K562 (cell line): ENCODE data around the gene ACAA2. TPM values are rescaled to one million over a fixed set of nuclear protein-coding genes. Genes with fewer than 3 reads are reported as not detected.

Experiments
- ATAC-seq: fragments of 200-7000 bp; cut with Tn5 transposase; 3 replicates; pipeline ENCODE4 v1.9.1; 2020; ENCODE audit warnings: moderate library complexity
- BruUV-seq: library from RNA; stranded (reverse); fragments of 400-500 nt; replicated peaks from 2 replicates; lab custom pipeline; 2021; lab: Mats Ljungman, UMichigan
- CTCF ChIA-PET: fragments of 300-600 bp; formaldehyde crosslinking; extraction: SDS; loops from one replicate; lab custom pipeline; 2021; ENCODE audit warnings: low intra/inter-chr PET ratio; lab: Yijun Ruan, JAX
- POLR2A ChIA-PET: fragments of 300-600, 350-650 bp; sonication (Branson Sonifier 250); formaldehyde crosslinking; extraction: SDS; loops from one replicate; lab custom pipeline; 2021; ENCODE audit warnings: antibody characterized with exemption, inconsistent platforms; lab: Yijun Ruan, JAX
- DNase-seq, 4 experiments: peaks; one replicate each; pipeline versions ENCODE4 v3.0.0 to v3.0.0-alpha.2; 2011 to 2018; ENCODE audit warnings: low spot score in 3 of 4, mixed read lengths in 3 of 4; ENCODE audit errors: extremely low read depth in 1 of 4
- FAIRE-seq: peaks from 2 replicates; lab custom pipeline; 2011; peaks lifted over from hg19 to GRCh38; lab: Jason Lieb, UNC
- H2AFZ ChIP-seq: 2 replicates; pipeline ENCODE4 v1.6.0; 2011; ENCODE audit warnings: low read depth, low read length, control low read depth, inconsistent platforms
- H3K27ac ChIP-seq: fragments of 200-600 bp; 3 replicates; pipeline ENCODE4 v1.8.0; 2011; ENCODE audit warnings: low read depth, mild to moderate bottlenecking, control low read depth, inconsistent platforms, low read length, moderate library complexity, mixed read lengths; ENCODE audit errors: extremely low read depth
- H3K27me3 ChIP-seq, 2 experiments: fragments of 300-600 bp in 1 of 2; 2 replicates in 1 of 2; 3 replicates in 1 of 2; pipeline versions ENCODE4 v1.6.0 to v1.8.0; 2011; ENCODE audit warnings: inconsistent platforms in 2 of 2, low read length in 2 of 2, mild to moderate bottlenecking in 1 of 2, mixed read lengths in 1 of 2, moderate library complexity in 1 of 2; ENCODE audit not compliant: control insufficient read depth in 2 of 2, insufficient read depth in 2 of 2
- H3K36me3 ChIP-seq: fragments of 300-600 bp; 3 replicates; pipeline ENCODE4 v1.8.0; 2011; ENCODE audit warnings: mild to moderate bottlenecking, low read length, inconsistent platforms; ENCODE audit not compliant: control insufficient read depth, insufficient read depth
- H3K4me1 ChIP-seq, 2 experiments: fragments of 200-600 bp in 1 of 2; replicated peaks in 1 of 2; 2 replicates in 1 of 2; 3 replicates in 1 of 2; pipeline versions ENCODE4 v1.5.1 to v1.8.0; 2011; ENCODE audit warnings: inconsistent platforms in 2 of 2, low read length in 2 of 2, mild to moderate bottlenecking in 1 of 2, mixed read lengths in 1 of 2, moderate library complexity in 1 of 2; ENCODE audit not compliant: control insufficient read depth in 2 of 2, insufficient read depth in 2 of 2
- H3K4me2 ChIP-seq: 2 replicates; pipeline ENCODE4 v1.6.1; 2011; ENCODE audit warnings: low read length, control low read depth, inconsistent platforms, mixed read lengths; ENCODE audit not compliant: insufficient read depth
- H3K4me3 ChIP-seq: fragments of 200-600 bp; sonication (generic), shearing (Covaris generic); 2 replicates; pipeline ENCODE4 v1.5.1; 2016; ENCODE audit warnings: control low read depth, inconsistent platforms
- H3K79me2 ChIP-seq: fragments of 200-600 bp; 3 replicates; pipeline ENCODE4 v1.8.0; 2011; ENCODE audit warnings: low read length, inconsistent platforms; ENCODE audit not compliant: control insufficient read depth, insufficient read depth
- H3K9ac ChIP-seq, 2 experiments: 2 replicates each; pipeline versions ENCODE4 v1.6.0 to v1.6.1; 2011; ENCODE audit warnings: low read depth in 2 of 2, low read length in 2 of 2, control low read depth in 1 of 2, inconsistent platforms in 1 of 2, mild to moderate bottlenecking in 1 of 2, mixed read lengths in 1 of 2; ENCODE audit not compliant: insufficient read depth in 1 of 2
- H3K9me1 ChIP-seq: one replicate; pipeline ENCODE4 v1.6.0; 2011; ENCODE audit warnings: inconsistent platforms, mild to moderate bottlenecking, low read length, moderate library complexity; ENCODE audit not compliant: control insufficient read depth, insufficient read depth
- H3K9me3 ChIP-seq: replicated peaks from 2 replicates; pipeline ENCODE4 v1.5.1; 2011; ENCODE audit warnings: low read depth, low read length, inconsistent platforms; ENCODE audit not compliant: control insufficient read depth, insufficient read depth
- H4K20me1 ChIP-seq: replicated peaks from 2 replicates; pipeline ENCODE4 v1.6.1; 2011; ENCODE audit warnings: low read length, inconsistent platforms, mixed read lengths; ENCODE audit not compliant: control insufficient read depth, insufficient read depth
- BRF1 ChIP-seq: IDR thresholded peaks from 3 replicates; pipeline ENCODE4 v1.6.1; 2011; ENCODE audit warnings: borderline replicate concordance, mild to moderate bottlenecking; ENCODE audit not compliant: insufficient read length; ENCODE audit errors: extremely low read depth
- ILF3 ChIP-seq: fragments of 450-650 bp; IDR thresholded peaks from 2 replicates; pipeline ENCODE4 v1.6.1; 2018; ENCODE audit warnings: antibody characterized with exemption, mild to moderate bottlenecking, moderate library complexity, borderline replicate concordance
- LEF1 ChIP-seq: fragments of 450-650 bp; IDR thresholded peaks from 2 replicates; pipeline ENCODE4 v1.6.1; 2016; ENCODE audit warnings: mild to moderate bottlenecking
- RBFOX2 ChIP-seq: fragments of 200-400 bp; formaldehyde crosslinking; IDR thresholded peaks from 2 replicates; pipeline ENCODE4 v1.6.1; 2017; ENCODE audit warnings: low read depth, mild to moderate bottlenecking, low read length, moderate library complexity
- SRSF1 ChIP-seq: fragments of 200-400 bp; formaldehyde crosslinking; IDR thresholded peaks from 2 replicates; pipeline ENCODE4 v1.6.1; 2017; ENCODE audit warnings: mild to moderate bottlenecking, low read depth, low read length, moderate library complexity
- ZFP30 ChIP-seq: fragments of 250-450 bp; sonication (Bioruptor Pico); IDR thresholded peaks from 2 replicates; pipeline ENCODE4 v1.8.0; 2022; ENCODE audit warnings: moderate library complexity, mild to moderate bottlenecking, inconsistent platforms, borderline replicate concordance
- ZNF280A ChIP-seq: fragments of 450-650 bp; IDR thresholded peaks from 2 replicates; pipeline ENCODE4 v1.6.1; 2018; ENCODE audit warnings: mild to moderate bottlenecking, low read depth; ENCODE audit not compliant: partially characterized antibody
- ZNF318 ChIP-seq, 2 experiments: fragments of 450-650 bp; IDR thresholded peaks; 2 replicates each; pipeline ENCODE4 v1.6.1; 2016; ENCODE audit warnings: mild to moderate bottlenecking in 2 of 2, borderline replicate concordance in 1 of 2, low read depth in 1 of 2, moderate library complexity in 1 of 2
- ZNF436 ChIP-seq: fragments of 250-450, 450-650 bp; sonication (Bioruptor Pico); formaldehyde crosslinking; IDR thresholded peaks from 2 replicates; pipeline ENCODE4 v1.7.0; 2020; ENCODE audit warnings: mild to moderate bottlenecking
- WGBS: fragments of 100-300 bp; shearing (Covaris generic); methylation state at CpG from one replicate; pipeline ENCODE4 v1.1.6; 2016; ENCODE audit warnings: low coverage, mixed read lengths; ENCODE audit not compliant: insufficient coverage; ENCODE audit errors: missing lambda C conversion rate; 5-methylcytosine and 5-hydroxymethylcytosine counted together
- in situ Hi-C: fragments of 300-500 bp; cut with MboI; formaldehyde crosslinking; loops from 4 replicates; pipeline ENCODE4 v1.15.0; 2018; ENCODE audit warnings: inconsistent platforms, mixed read lengths
- intact Hi-C: fragments of 100-400 bp; cut with micrococcal nuclease; formaldehyde crosslinking; loops from 2 replicates; pipeline ENCODE4 v1.14.2; 2022
- polyA plus RNA-seq, 8 experiments: library from polyadenylated mRNA; depleted of rRNA in 4 of 8; stranded (reverse) in 5 of 8; unstranded in 3 of 8; fragments of >200 nt; fragmentation: Nextera tagmentation in 2 of 8; fragmentation: Illumina TruSeq in 1 of 8; extraction: Ambion mirVana in 2 of 8; extraction: Trizol in 1 of 8; gene quantifications; 2 replicates each; pipeline versions ENCODE4 v1.2.1 to v1.2.3, GENCODE V29; 2011 to 2014; ENCODE audit warnings: inconsistent platforms in 1 of 8, missing spikeins in 1 of 8
- total RNA-seq, 7 experiments: library from RNA; depleted of rRNA in 6 of 7; stranded (reverse); fragments of >200 nt in 6 of 7; fragmentation: Illumina TruSeq in 2 of 7; extraction: Trizol in 2 of 7; gene quantifications; 2 replicates each; pipeline versions ENCODE4 v1.2.1 to v1.2.3, GENCODE V29; 2011 to 2021; ENCODE audit warnings: low replicate concordance in 1 of 7

The ACAA2 gene
- total and polyA plus RNA-seq, 9 of the 15 experiments (the other 6 are each of a cell fraction or from before 2014, with no cell fraction given), result 13.2 to 31.5 (median 21.7) TPM

- no peaks in the 10 kb centered on the region for H3K9me1 ChIP-seq
- intact Hi-C loops, result no loop called here
- 2% methylated on average over 6 of the region's 8 CpGs for WGBS
- H3K27ac ChIP-seq, result no peak overlapping the region
- no peaks in the 10 kb centered on the region for H3K36me3 ChIP-seq
- no peaks in the 10 kb centered on the region for H3K79me2 ChIP-seq
- H2AFZ ChIP-seq, result no peak overlapping the region
- H4K20me1 ChIP-seq, result no peaks in the 10 kb centered on the region
- H3K27me3 ChIP-seq, result peaks cover 0 to 17% of the 10 kb centered on the region in 2 experiments; a peak in 2 of 5 replicates
- ATAC-seq, result no peak
- H3K9ac ChIP-seq, result peak overlapping the region in 1 of 2 experiments; percentile 35; a peak in 1 of 4 replicates
- in situ Hi-C loops, result no loop called here
- CTCF ChIA-PET, result no interaction called here
- H3K4me3 ChIP-seq, result no peak overlapping the region
- no peak for DNase-seq
- H3K9me3 ChIP-seq, result no peaks in the 10 kb centered on the region
- POLR2A ChIA-PET, result interaction anchor here (0.7 kb wide), 2 partner anchors 12 to 21 kb away, joined by 3 read pairs; no protein-coding TSS in a partner anchor
- H3K4me1 ChIP-seq, result no peaks in the 10 kb centered on the region
- no peak for FAIRE-seq
- no TSS peak for BruUV-seq
- H3K4me2 ChIP-seq, result no peak overlapping the region
- no peak for TF ChIP-seq SRSF1
- TF ChIP-seq BRF1, result no peak
- TF ChIP-seq ZNF436 (CRISPR knock-in tag), result no peak
- TF ChIP-seq ZNF280A, result no peak
- TF ChIP-seq LEF1, result no peak
- no peak for TF ChIP-seq ZFP30 (CRISPR knock-in tag)
- TF ChIP-seq ILF3, result no peak
- TF ChIP-seq ZNF318 (IDR thresholded peaks at IDR 0.05; ENCODE audit: borderline replicate concordance in 1 of 2, low read depth in 1 of 2), result no peak
- no peak for TF ChIP-seq RBFOX2
These were observed 61.8 kb downstream of the ACAA2 start for GRCh38 chr18:49751427-49752094.
